BE2C (cell line): Measurements from ENCODE around the gene WNT7A.

ENCODE experiments used
- DNase-seq: peaks from one replicate; pipeline ENCODE4 v3.0.0-alpha.2; 2020
- H3K27me3 ChIP-seq: fragments of 250-450 bp; sonication (Bioruptor Pico); 2 replicates; pipeline ENCODE4 v1.5.1; 2020; ENCODE audit warnings: mild to moderate bottlenecking
- H3K36me3 ChIP-seq: fragments of 250-450 bp; sonication (Bioruptor Pico); 2 replicates; pipeline ENCODE4 v1.5.1; 2020; ENCODE audit warnings: mild to moderate bottlenecking
- H3K4me1 ChIP-seq: fragments of 250-450 bp; sonication (Bioruptor Pico); 2 replicates; pipeline ENCODE4 v1.5.1; 2020
- H3K4me3 ChIP-seq: 2 replicates; pipeline ENCODE4 v1.5.1; 2011; ENCODE audit warnings: low read depth, low read length
- H3K9me3 ChIP-seq: fragments of 250-450 bp; sonication (Bioruptor Pico); 2 replicates; pipeline ENCODE4 v1.5.1; 2020
- TF ChIP-seq, protein P1 (sequence below): IDR thresholded peaks from 2 replicates; pipeline ENCODE4 v1.5.1; 2012; ENCODE audit warnings: mild to moderate bottlenecking, low read depth, low read length

WNT7A gene

DNA sequence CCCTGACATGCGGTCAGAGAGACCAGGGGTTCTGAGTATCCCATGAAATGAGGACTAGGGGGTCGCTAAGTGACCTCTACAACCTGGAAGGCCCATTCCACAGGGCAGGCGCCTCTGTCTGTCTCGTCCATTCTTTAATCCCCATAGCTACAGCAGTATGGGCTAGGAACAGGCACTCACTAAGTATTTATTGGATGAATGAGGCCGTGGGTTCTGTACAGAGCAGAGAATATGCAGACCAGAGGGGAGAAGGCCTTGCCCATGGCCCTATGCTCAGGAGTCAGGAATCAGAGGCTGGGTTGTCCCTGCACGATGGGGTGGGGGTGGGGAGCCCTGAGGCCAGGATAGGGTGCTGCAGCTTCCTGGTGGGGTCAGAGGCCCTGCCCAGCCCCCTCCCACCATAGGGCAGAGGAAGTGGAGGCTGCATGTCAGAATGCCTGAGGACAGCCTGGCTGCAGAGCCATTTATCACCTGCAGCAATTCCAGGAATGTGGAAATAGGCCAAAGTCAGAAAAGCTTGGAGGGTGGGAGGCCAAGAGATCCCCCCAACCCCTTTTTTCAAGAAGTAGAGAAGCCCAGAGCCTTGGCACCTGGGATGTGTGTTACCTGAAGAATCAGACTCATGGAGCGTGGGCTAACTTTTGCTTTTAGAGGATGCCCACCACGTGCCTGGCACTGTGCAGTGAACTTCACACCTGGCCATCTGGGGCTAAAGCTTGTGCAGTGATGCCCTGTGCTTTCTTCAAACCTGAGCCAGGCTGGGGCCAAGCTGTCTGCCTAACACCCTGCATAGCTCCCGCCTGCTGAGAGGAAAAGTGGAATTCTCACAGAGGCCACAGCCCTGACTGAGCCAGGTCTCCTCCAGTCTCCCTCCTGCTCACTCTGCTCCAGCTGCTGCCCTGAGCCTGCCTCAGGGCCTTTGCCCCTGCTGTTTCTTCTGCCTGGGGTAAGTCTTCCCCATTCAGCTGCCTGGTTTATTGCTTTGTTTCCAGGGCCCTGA lies 109.4 kb downstream of the WNT7A start:
- Histone ChIP-seq H3K4me1 (no peaks in the 10 kb centered on the region), H3K4me3 (no peak overlapping the region), H3K9me3 (no peaks in the 10 kb centered on the region), H3K36me3 (no peaks in the 10 kb centered on the region), H3K27me3 (no peaks in the 10 kb centered on the region)
- TF ChIP-seq, protein P1, sequence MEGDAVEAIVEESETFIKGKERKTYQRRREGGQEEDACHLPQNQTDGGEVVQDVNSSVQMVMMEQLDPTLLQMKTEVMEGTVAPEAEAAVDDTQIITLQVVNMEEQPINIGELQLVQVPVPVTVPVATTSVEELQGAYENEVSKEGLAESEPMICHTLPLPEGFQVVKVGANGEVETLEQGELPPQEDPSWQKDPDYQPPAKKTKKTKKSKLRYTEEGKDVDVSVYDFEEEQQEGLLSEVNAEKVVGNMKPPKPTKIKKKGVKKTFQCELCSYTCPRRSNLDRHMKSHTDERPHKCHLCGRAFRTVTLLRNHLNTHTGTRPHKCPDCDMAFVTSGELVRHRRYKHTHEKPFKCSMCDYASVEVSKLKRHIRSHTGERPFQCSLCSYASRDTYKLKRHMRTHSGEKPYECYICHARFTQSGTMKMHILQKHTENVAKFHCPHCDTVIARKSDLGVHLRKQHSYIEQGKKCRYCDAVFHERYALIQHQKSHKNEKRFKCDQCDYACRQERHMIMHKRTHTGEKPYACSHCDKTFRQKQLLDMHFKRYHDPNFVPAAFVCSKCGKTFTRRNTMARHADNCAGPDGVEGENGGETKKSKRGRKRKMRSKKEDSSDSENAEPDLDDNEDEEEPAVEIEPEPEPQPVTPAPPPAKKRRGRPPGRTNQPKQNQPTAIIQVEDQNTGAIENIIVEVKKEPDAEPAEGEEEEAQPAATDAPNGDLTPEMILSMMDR, result no peak
- DNase-seq, result no peak

DNA sequence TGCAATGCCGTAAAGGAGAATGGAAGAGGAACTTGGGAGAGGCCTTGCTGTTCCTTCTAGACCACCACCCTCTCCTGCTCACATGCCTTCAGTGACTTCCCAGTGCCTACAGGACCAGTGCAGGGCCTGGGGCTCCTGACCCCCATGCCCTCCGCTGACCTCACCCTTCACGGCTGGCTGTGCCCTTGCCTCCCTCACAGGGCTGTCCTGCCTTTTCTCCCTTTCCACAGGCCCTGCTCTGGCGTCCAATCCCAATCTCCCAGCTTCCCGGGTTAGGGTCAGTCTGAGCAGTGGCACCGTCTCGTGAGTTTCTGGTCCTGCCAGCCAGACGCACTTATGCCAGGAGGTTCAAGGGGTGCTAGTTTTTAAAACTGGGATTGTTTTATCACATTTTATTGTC lies 110.4 kb downstream of the WNT7A start:
- no peak for DNase-seq
- H3K36me3 ChIP-seq, result no peaks in the 10 kb centered on the region
- TF ChIP-seq, protein P1, result no peak
- H3K4me3 ChIP-seq, result no peak overlapping the region
- H3K4me1 ChIP-seq, result no peaks in the 10 kb centered on the region
- H3K27me3 ChIP-seq, result no peaks in the 10 kb centered on the region
- no peaks in the 10 kb centered on the region for H3K9me3 ChIP-seq

DNA sequence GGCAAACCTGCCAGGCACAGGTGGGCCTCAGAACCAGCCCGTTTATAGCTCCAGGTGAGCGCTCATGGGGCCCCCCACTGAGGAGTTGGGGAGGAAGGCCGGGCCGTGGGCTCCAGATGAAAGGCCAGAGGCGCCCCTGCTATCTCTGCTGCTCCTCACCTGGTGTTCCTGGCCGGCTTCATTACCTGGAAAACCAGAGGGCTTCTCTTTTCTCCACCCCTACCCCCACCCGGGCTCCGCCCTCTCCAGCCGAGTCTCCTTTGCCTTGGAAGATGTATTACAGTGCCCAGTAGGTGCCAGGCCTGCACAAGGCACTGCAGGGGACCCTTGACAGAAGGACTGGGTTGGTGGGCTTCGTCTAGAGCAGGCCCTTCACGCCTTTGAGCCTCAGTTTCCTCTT lies 111.4 kb downstream of the WNT7A start:
- no peaks in the 10 kb centered on the region for H3K9me3 ChIP-seq
- TF ChIP-seq, protein P1, result no peak
- H3K4me1 ChIP-seq, result no peaks in the 10 kb centered on the region
- no peaks in the 10 kb centered on the region for H3K36me3 ChIP-seq
- H3K4me3 ChIP-seq, result no peak overlapping the region
- no peaks in the 10 kb centered on the region for H3K27me3 ChIP-seq
- DNase-seq, result no peak

DNA sequence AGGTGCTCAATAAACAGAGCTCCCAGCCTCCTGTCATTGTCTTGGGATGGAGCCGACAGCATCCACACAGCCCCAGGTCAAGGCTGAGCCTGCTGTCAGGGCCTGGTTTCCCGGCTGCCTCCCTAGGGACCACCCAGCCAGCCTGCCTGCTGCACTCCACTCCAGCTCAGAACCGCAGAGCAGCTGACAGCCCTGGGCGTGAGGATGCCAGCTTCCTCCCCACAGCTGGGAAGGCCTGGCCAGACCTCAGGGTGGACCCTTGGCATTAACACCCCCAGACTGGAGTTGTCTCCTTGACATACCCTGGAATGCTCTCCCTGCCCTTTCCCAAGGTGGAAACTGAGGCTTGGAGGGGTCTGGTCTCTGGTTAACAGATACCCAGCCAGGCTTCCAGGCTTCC lies 112.0 kb downstream of the WNT7A start:
- peak; percentile 83 for DNase-seq
- Histone ChIP-seq H3K4me1 (no peaks in the 10 kb centered on the region), H3K36me3 (no peaks in the 10 kb centered on the region), H3K27me3 (no peaks in the 10 kb centered on the region), H3K9me3 (no peaks in the 10 kb centered on the region), H3K4me3 (no peak overlapping the region)
- TF ChIP-seq, protein P1, result no peak

DNA sequence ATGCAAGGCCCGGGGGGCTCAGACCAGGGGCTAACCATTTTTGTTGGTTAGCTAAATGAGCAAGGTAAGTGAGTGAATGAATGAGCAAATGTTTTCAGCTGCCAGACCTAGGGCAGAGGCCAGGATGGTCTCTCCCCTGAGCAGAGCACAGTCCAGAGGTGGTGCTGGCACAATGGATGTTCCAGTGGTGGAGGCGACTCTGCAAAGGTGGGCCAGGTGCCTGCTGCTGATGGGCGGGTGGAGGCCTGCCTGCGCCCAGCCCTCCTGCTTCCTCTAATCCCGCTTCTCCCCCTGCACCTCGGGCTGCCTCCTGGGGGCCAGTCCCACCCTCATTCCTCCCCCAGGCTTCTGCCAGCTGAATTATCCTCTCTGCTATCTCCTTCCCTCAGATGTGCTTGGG lies 112.8 kb downstream of the WNT7A start:
- H3K4me1 ChIP-seq, result no peaks in the 10 kb centered on the region
- DNase-seq, result no peak
- H3K9me3 ChIP-seq, result no peaks in the 10 kb centered on the region
- no peak overlapping the region for H3K4me3 ChIP-seq
- no peaks in the 10 kb centered on the region for H3K27me3 ChIP-seq
- TF ChIP-seq, protein P1, result no peak
- H3K36me3 ChIP-seq, result no peaks in the 10 kb centered on the region
